KBM-7 (cell line): Measurements from ENCODE around the gene NDFIP2.

Experiments
- DNase-seq: peaks from one replicate; pipeline ENCODE4 v3.0.0-alpha.2; 2015
- in situ Hi-C: fragments of 300-500 bp; cut with MboI; formaldehyde crosslinking; loops from 2 replicates; pipeline ENCODE4 v1.14.3; 2020; ENCODE audit warnings: low sequenced_read_pairs, low pct_unique_long_range_greater_than_20kb, mixed read lengths

The NDFIP2 gene

DNA sequence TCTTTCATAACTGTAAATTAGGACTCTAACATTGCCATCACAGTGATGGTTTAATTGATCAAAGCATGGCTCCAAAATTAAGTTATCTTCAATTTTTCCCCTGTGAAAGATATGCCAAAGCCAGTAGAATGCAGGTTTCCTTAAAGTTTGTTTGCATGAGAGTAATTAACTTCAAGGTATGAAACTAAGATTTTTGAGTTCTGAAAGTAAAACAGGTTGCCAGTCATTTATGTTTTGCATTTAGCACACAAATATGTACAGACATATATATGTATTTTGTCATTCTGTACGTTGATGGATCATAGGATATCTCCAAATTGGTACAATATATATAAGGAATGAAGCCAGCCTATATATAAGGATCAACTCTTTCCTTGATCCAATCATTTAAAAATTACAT is 23.6 kb upstream of the NDFIP2 start:
- in situ Hi-C loops, result no loop called here
- DNase-seq, result no peak

GRCh38 chr13:79457948-79458347 is 23.0 kb upstream of the NDFIP2 start:
- in situ Hi-C loops, result no loop called here

DNA sequence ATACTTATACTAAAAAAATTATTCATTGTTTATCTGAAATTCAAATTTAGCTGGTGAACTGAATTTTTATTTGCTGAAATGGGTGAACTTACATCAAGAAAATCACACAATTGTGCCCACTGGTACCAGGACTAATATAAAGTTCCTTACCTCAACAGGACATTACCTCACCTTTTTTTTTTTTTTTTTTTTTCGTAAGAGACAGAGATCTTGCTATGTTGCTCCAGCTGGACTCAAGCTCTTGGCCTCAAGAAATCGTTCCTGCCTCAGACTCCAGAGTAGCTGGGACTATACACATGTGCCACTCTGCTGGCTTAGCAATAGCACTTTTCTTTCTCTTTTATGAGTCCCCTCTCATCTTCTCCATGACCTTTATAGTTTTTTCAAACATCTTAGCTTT is 22.5 kb upstream of the NDFIP2 start:
- DNase-seq, result no peak
- in situ Hi-C loops, result no loop called here

More at GRCh38 chr13:79457948-79458347, 23.0 kb upstream of the NDFIP2 start:
- no peak for DNase-seq

DNA sequence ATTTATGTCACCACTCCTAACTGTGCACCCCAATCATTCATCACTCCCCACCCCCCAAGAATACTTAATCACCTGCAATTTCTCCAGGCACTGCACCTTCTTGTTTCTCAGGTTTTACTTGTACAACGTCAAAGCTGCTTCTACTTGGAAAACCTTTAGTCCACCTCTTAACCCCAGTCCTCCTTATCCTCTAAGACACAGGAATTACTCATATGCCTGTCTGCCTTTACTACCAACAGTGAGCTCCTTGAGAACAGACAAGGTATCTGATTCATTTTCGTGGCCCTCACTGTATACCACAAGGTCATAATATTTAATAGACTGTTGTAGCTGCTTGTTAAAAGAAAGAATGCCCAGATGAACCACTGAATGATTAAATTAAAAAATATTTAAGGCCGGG is 21.0 kb upstream of the NDFIP2 start:
- in situ Hi-C loops, result no loop called here

GRCh38 chr13:79462895-79463294 is 18.1 kb upstream of the NDFIP2 start:
- no peak for DNase-seq
- in situ Hi-C loops, result no loop called here

More for the DNA sequence above, 21.0 kb upstream of the NDFIP2 start:
- no peak for DNase-seq

GRCh38 chr13:79463604-79464003 is 17.4 kb upstream of the NDFIP2 start:
- no peak for DNase-seq
- in situ Hi-C loops, result no loop called here

DNA sequence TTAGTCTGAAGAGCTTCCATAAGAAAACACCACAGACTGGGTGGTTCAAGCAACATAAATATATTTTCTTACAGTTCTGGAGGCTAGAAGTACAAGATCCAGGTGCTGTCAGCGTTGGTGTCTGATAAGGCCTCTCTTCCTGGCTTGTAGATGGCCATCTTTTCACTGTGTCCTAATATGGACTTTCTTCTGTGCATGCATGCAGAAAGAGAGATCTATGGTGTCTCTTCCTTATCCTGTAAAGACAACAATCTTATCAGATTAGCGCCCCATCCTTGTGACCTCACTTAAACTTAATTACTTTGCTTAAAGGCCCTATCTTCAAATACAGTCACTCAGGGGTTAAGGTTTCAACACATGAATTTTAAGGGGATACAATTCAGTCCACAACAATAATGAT is 14.1 kb upstream of the NDFIP2 start:
- no peak for DNase-seq
- in situ Hi-C loops, result no loop called here

DNA sequence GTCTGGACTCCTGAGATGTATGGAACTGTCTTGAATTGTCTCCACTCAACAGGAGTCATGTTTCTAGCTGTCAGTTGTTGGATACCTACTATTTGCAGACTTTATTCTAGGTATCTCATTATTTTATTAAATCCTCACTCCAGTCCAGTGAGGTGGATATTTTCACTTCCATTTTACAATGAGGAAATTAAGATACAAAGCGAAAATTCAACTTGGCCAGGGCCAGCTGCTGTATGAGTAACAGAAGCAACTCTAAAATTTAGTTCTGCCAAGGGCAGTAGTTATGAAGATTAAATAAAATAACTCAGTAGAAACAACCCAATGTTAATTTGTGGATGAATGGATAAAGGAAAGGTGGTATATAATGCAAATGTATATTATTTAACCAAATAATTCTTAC is 12.6 kb upstream of the NDFIP2 start:
- DNase-seq, result no peak
- in situ Hi-C loops, result no loop called here

DNA sequence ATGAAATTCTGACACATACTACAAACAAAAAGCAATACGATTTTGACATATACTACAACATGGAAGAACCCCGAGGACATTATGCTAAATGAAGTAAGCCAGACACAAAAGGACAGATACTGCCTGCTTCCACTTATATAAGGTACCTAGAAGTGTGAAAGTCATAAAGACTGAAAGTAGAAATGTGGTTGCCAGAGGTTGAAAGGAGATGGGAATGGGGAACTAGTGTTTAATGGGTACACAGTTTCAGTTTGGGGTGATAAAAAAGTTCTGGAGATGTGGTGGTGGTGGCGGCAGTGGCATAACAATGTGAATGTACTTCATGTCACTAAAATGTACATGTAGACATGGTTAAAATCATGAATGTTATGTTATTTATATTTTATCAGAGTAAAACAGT is 12.1 kb upstream of the NDFIP2 start:
- in situ Hi-C loops, result no loop called here
- DNase-seq, result no peak

DNA sequence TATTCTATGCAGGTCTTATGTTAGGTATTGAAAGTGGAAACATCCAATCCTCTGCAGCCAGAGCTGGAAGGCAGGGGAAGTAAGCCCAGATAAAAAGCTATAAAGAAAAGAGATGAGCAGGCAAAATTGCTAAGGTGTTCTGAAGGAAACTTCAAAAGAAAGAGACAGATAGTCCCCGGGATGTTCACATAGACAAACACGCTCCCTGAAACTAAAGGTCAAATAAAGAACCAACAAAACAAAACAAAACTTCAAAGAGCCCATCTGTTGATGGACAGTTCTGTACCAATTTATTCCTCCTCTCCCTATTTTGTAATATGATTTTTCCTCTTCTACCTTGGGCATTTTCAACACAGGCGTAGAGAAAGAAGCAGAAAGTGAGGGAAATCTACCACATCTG is 11.3 kb upstream of the NDFIP2 start:
- no peak for DNase-seq
- in situ Hi-C loops, result no loop called here

DNA sequence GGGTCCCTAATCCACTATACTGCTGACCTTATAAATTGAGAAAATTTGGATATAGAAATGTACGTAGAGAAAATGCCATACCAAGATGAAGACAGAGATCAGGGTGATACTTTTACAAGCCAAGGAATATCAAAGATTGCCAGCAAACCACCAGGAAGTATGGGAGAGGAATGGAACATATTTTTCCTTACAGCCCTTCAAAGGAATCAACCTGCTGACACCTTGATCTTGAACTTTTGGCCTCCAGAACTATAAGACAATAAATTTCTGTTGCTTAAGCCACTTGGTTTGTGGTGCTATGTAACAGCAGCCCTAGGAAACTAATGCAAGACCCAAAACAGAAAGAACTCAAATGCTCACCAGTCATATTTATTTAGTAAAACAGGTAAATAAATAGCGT is 10.3 kb upstream of the NDFIP2 start:
- no peak for DNase-seq
- in situ Hi-C loops, result no loop called here

- DNase-seq, result no peak
- in situ Hi-C loops, result no loop called here
Observed at GRCh38 chr13:79475569-79475968, 5.4 kb upstream of the NDFIP2 start.

DNA sequence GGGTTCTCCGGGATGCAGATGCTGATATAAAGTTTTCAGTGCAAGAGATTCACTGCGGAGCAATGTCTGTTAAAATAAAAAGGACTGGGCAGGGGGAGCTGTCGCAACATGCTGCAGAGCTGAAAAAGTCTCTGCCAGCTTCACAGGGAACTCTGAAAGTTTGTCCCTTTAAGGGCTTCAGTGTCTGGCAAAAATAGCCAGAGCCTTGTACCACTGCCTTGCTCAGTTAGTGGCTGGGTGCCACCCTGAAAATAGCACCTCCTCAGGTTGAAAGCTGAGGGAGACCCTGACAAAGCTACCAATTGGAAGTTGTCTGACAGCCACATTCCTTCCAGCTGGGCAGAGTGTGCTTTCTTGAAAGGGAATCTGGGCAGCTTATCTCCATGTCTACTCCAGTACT is 3.0 kb upstream of the NDFIP2 start:
- no peak for DNase-seq
- in situ Hi-C loops, result no loop called here

- in situ Hi-C loops, result no loop called here
- DNase-seq, result no peak
Observed at GRCh38 chr13:79479882-79480281, 1.1 kb upstream of the NDFIP2 start.

GRCh38 chr13:79481685-79482052 is 714 bp downstream of the NDFIP2 start:
- no peak for DNase-seq
- in situ Hi-C loops, result no loop called here

GRCh38 chr13:79482281-79482970 is 1.5 kb downstream of the NDFIP2 start:
- in situ Hi-C loops, result no loop called here
- DNase-seq, result no peak

- in situ Hi-C loops, result no loop called here
- no peak for DNase-seq
Observed at GRCh38 chr13:79483086-79483706, 2.2 kb downstream of the NDFIP2 start.

DNA sequence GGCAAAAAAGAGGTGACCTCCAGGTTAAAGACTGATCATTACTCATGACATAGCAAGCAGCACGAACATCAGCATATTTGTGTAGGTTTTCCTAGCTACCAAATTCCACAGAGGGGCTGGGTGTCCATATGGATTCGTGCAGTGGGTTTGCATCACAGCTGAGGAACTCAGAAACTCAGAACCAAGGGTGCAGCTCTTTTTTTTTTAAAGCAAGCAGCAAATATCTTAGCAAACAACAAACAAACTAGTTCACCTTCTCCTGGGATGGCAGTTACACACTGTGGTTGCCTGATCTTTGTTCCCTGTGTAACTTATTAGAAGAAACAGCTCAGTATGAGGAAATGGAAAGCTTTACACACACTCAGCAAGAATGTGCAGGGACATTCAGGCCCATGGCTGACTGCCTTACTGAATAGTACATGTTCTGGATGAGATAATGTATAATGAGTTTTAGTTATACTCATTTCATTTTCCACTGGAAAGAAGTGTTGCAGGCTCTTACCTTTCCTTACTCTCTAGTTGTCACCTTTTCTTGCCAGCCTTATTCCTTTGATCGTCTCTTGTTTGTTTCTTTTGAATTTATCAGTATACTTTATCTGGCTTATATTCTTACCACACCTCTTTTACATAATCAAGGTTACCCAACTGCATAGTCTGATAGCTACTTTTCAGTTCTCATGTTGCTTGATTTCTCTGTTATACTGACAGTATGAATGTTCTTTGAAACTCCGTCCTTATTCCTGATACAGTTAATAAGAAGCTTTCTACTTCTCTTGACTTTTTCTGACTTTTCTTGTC is 4.3 kb downstream of the NDFIP2 start:
- in situ Hi-C loops, result no loop called here
- no peak for DNase-seq

GRCh38 chr13:79486433-79487188 is 5.7 kb downstream of the NDFIP2 start:
- no peak for DNase-seq
- in situ Hi-C loops, result no loop called here

GRCh38 chr13:79490326-79490725 is 9.4 kb downstream of the NDFIP2 start:
- in situ Hi-C loops, result no loop called here
- DNase-seq, result no peak
